Activated CD4-positive, alpha-beta T cell treated with anti-CD3 and anti-CD28 coated beads, Interleukin-2, Interleukin-6, amounts not matched to agents 100 ng/mL and 50 ng/mL, durations not matched to agents 16 hours and 8 hours (primary cell): Measurements from ENCODE around the gene MINDY2.
"Not testable (repeated sequence)": the region's sequence is repeated elsewhere in the genome, so short reads cannot be mapped to it uniquely, and the experiment has no call there.

Experiments
- DNase-seq: peaks from one replicate; pipeline ENCODE4 v3.0.0-alpha.2; 2020

MINDY2 gene

DNA sequence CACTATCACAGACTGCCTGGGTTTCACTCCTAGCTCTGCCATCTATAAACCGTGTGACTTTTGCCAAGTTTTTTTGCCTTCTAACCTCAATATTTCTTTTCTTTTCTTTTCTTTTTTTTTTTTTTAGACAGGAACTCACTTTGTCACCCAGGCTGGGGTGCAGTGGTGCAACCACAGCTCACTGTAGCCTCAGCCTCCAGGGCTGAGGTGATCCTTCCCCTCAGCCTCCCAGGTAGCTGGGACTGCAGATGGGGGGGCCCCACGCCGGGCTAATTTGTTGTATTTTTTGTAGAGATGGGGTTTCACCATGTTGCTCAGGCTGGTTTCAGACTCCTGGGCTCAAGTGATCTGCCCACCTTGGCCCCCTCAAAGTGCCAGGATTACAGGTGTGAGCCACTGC lies 18.4 kb upstream of the MINDY2 start:
- DNase-seq = no peak

- no peak for DNase-seq
Measured at GRCh38 chr15:58755350-58755749, 15.8 kb upstream of the MINDY2 start.

DNA sequence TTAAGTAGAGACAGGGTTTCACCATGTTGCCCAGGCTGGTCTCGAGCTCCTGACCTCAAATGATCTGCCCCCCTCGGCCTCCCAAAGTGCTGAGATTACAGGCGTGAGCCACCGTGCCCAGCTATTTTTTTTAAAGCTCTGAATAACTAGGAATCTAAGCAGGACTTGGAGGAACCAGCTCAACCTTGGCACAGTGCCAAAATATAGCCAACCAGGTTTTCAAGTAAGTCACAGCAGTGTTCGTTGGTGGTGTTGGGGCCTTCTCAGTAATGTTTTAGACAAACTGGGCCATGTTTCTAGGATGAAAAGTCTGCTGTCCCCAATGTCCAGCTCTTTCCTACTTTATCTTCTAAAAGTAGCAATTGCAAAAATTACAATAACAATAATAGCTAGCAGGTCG lies 15.1 kb upstream of the MINDY2 start:
- DNase-seq = no peak

DNA sequence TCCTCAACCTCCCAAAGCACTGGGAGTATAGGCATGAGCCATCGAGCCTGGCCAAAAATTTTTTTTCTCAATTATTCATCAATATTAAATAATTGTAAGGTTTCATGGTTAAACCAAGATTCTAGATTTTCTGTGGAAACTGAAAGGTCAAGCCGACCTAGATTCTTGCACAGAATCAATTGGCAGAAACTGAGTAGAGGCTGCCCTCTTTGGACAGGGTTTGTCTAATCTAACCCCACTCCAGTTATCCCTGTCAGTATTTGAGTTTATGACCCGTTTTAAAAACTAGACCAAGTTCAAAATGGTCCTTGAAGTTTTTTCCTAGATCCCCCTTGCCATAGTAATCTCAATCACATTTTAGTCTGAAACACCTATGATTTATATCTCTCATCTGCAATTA lies 13.0 kb upstream of the MINDY2 start:
- DNase-seq = no peak

- DNase-seq = no peak
Measured at GRCh38 chr15:58760385-58761009, 10.6 kb upstream of the MINDY2 start.

DNA sequence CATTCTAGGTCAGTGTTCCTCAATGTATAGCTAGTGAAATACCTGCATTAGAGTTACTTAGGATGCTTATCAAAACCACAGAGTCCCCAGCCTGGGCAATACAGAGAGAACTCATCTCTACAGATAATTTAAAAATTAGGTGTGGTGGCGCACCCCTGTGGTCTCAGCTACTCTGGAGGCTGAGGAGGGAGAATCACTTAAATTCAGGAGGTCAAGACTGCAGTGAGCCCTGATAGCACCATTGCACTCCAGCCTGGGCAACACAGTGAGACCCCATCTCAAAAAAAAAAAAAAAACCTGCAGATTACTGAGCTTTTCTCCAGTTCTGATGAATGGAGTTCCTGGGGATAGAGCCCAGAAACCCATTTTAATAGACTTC lies 10.1 kb upstream of the MINDY2 start:
- no peak for DNase-seq

DNA sequence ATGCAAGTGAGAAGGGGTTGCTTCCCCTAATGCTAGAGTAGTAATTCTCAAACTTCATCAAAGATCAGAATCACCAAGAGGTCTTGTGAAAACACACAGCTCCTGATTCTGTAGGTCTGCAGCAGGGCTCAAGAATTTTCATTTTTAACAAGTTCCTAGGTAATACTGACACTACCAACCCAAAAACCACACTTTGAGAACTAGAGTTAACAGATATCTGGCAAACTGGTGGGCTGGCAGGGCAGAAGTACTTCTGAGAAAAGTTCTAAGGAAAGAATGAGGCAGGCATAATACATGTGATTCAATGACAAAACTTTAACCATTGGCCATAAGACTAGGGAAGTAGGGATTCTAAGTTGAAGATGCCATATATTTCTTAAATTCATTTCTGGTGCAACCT lies 8.8 kb upstream of the MINDY2 start:
- DNase-seq = no peak

GRCh38 chr15:58762731-58763130 lies 8.4 kb upstream of the MINDY2 start:
- DNase-seq = no peak

DNA sequence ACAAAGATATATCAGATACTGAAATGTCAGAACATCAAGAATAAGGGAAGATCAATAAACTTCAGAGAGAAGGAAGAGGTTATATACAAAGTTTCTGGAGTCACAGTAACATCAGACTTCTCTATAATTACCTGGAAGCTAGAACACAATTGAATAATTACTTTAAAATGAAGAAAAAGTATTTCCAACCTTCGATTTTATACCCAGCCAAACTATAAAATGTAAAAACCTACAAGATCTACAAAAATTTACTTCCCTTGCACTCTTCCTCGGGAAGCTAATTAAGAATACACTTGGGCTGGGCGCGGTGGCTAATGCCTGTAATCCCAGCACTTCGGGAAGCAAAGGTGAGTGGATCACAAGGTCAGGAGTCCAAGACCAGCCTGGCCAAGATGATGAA lies 6.6 kb upstream of the MINDY2 start:
- DNase-seq = no peak

- DNase-seq = no peak
Measured at GRCh38 chr15:58766290-58766689, 4.8 kb upstream of the MINDY2 start.

DNA sequence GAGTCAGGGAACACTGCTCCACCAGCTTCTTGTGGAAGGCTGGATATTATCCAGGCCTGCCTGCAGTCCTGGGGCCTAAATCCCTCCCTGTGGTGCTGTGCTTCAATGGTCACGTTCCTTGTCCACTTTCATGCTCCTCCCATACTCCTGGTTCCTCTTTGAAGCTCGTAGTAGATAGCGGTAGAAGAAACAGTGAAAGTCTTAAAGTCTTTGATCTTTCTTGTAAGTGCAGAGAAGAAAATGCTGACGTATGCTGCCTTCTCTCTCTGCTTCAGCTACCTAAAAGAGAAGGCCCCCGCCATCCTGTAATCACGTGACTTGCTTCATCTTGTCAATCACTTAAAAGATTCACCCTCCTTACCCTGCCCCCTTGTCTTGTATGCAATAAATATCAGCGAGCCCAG lies 2.5 kb upstream of the MINDY2 start:
- not testable (repeated sequence) for DNase-seq

DNA sequence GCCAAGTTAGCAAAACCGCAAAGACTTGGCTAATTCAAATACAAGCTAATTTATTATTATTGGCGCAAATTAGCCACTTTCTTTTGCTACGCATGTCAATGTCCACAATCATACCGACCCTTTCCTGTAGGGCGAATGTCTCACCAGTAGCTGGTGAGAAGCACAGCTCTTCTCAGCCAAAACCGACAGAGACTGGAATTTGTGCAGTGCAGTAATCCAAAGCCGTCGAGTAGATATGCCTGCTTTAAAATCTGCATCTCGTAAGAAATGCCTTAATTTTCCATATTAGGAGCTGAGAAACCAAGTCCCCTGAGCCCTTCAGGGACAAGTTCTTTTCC lies 614 bp upstream of the MINDY2 start:
- peak; percentile 28 for DNase-seq

GRCh38 chr15:58771621-58772250 lies 634 bp downstream of the MINDY2 start:
- peak; percentile 19 for DNase-seq

DNA sequence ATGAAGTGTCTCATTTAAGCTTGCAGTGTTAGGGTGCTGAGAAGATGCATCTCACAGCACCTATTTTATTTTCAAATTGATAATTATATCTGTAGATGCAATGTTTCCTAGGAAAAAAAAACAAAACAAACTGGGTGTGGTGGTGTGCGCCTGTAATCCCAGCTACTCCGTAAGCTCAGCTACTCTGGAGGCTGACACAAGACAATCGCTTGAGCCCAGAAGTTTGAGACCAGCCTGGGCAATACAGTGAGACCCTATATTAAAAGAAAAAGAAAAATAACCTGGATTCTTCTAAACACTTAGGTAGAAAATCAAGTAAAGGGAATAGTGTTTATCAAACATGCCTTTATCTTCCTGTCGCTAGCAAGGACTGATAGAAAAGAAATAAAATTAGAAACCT lies 1.9 kb downstream of the MINDY2 start:
- DNase-seq = no peak

DNA sequence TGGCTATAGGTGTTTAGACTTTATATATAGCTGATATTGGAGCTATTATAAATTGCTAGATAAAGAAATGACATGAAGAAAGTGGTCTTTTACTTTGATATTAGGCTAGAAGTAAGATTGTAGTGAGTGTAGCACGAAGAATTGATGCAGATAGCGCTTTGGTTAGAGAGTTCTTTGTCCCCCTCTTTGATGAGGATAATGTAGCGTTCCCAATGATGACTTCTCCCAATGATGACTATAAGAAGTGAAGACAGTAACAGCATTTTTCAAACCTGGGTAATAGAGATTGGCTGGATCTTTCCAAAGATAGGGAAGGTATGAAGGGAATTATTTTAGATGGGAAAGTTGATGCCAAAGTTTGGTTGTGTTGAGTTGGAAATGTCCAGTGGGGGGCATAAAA lies 4.3 kb downstream of the MINDY2 start:
- no peak for DNase-seq

DNA sequence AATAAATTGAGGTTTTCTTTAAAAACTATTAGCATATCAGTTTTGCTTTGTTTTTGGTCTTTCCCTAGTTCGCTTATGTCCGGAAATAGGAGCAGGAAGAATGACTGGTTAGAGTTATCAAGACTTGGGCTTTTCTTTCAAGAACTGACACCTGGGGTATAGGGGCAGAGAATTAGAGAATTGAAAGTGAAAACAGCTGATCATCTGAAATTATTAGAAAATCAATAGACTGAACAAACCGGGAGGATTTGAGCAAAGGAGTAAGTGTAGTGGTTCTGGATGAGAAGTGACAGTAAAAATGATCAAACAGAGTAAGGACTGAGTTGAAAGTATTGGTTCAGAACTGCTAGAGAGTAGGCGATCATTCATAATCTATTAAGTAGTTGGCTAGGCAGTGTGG lies 6.0 kb downstream of the MINDY2 start:
- no peak for DNase-seq

DNA sequence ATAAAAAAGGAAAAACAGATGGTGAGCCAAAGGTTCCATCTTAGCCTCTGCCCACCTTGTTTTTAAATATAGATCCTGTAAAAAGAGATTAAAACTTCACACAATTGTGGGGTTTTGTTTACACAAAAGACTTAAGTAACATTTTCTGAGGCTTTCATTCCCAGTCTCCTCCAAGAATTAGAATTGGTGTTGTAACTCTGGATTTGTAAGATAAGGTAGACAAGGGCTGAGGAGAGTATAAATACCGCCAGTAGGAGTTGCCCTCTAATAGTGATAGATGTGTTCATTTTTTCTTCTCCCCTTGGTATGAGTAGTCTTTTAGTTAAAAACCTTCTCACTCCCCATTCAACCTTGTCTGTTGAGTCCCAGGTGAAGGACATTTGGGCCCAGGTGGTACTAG lies 8.5 kb downstream of the MINDY2 start:
- DNase-seq = no peak

DNA sequence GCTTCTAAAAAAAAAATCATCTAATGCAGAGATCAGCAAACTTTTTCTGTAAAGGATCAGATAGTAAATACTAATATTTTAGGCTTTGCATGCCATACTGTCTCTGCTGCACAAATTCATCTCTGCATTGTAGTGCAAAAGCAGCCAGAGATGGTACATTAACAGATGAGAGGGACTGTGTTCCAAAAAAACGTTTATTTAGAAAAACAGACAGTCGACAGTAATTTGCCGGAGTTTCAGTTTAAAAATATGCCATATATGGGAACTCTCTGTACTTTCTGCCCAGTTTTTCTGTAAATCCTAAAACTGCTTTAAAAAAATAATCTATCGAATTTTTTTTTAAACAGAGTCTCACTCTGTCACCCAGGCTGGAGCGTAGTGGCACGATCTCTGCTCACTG lies 14.3 kb downstream of the MINDY2 start:
- no peak for DNase-seq

- no peak for DNase-seq
Measured at GRCh38 chr15:58788056-58788710, 17.1 kb downstream of the MINDY2 start.

DNA sequence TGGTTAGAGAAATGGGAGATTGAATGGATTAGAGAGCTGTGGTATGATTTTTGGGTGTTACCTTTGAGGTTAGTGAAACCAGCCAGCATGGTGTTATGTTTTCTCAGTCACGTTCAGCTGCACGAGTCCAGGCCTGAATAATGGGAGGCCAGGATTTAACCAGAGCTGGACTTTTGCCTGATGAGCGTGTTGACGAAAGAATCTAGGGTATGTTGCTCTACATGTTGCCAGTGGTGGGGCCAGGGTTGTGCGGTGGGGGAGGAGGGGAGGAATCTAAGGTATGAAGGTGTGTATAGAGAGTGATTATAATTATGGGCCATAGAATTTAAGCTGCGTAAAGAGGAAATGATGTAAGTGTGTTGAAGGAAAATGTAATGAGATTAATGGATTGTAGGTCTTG lies 22.8 kb downstream of the MINDY2 start:
- DNase-seq = no peak

GRCh38 chr15:58795825-58796224 lies 24.7 kb downstream of the MINDY2 start:
- DNase-seq = no peak

GRCh38 chr15:58797505-58797904 lies 26.4 kb downstream of the MINDY2 start:
- DNase-seq = no peak

- no peak for DNase-seq
Measured at GRCh38 chr15:58805095-58805494, 34.0 kb downstream of the MINDY2 start.

DNA sequence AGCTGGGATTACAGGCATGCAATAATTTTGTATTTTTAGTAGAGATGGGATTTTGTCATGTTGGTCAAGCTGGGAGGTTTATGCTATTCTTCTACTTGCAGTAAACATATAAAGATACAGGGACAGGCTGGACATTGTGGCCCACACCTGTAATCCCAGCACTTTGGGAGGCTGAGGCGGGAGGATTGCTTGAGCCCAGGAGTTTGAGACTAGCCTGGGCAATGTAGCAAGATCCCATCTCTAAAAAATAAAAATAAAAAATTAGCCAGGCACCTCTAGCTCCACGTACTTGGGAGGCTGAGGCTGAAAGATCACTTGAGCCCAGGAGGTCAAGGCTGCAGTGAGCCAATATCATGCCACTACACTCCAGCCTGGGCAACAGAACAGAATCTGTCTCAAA lies 52.2 kb downstream of the MINDY2 start:
- not testable (repeated sequence) for DNase-seq

DNA sequence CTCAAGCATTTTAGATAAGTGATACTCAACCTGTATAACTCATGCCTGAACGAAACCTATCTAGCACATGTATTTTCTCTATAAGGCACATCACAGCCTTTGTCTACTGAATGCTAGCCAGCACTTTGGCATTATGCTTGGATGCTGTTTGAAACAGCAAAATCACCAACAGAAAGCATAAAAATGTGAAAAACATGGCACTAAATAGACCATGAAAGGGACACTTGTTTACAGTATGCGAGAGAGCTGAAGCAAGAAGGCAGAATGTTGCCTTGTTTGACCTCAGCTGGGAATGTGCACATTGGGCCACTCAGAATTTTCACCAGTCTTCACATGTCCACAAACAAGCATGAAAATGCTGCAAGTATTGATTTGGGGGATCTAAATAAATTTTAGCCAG lies 59.5 kb downstream of the MINDY2 start:
- no peak for DNase-seq
